ENCODE results near the gene PLPP2. TPM values are rescaled to one million over a fixed set of nuclear protein-coding genes. Genes with fewer than 3 reads are reported as not detected.
A peak's percentile ranks its signal among the peaks of the same experiment; 100 is the strongest.

The PLPP2 gene
- total and polyA plus RNA-seq, 2 donors from 2014 or later, result 5.8 to 28.7 TPM

- H3K9ac ChIP-seq (ENCODE audit: low read length in 3 of 3), result no peak overlapping the region
- peak in 4 of 5 donors; percentile 39 to 68 (median 58) for DNase-seq
- TF ChIP-seq, protein P1, sequence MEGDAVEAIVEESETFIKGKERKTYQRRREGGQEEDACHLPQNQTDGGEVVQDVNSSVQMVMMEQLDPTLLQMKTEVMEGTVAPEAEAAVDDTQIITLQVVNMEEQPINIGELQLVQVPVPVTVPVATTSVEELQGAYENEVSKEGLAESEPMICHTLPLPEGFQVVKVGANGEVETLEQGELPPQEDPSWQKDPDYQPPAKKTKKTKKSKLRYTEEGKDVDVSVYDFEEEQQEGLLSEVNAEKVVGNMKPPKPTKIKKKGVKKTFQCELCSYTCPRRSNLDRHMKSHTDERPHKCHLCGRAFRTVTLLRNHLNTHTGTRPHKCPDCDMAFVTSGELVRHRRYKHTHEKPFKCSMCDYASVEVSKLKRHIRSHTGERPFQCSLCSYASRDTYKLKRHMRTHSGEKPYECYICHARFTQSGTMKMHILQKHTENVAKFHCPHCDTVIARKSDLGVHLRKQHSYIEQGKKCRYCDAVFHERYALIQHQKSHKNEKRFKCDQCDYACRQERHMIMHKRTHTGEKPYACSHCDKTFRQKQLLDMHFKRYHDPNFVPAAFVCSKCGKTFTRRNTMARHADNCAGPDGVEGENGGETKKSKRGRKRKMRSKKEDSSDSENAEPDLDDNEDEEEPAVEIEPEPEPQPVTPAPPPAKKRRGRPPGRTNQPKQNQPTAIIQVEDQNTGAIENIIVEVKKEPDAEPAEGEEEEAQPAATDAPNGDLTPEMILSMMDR (IDR thresholded peaks at IDR 0.05; ENCODE audit: borderline replicate concordance, extremely low read depth, insufficient read depth), result peak; percentile 35
- peaks cover 0 to 6% (median 0%) of the 10 kb centered on the region in 3 donors for H3K4me1 ChIP-seq (ENCODE audit: control insufficient read depth in 2 of 3, insufficient read depth in 2 of 3, low read depth in 1 of 3, low read length in 3 of 3)
- no peaks in the 10 kb centered on the region for H3K9me3 ChIP-seq (ENCODE audit: control insufficient read depth in 2 of 3, insufficient read depth in 1 of 3, low read length in 3 of 3)
- no peak for FAIRE-seq
- no peaks in the 10 kb centered on the region for H3K36me3 ChIP-seq (ENCODE audit: control insufficient read depth in 2 of 3, insufficient read depth in 3 of 3, low read length in 3 of 3)
- no peak overlapping the region for H3K27ac ChIP-seq (ENCODE audit: low read depth in 2 of 2, low read length in 2 of 2)
- H3K27me3 ChIP-seq (ENCODE audit: control insufficient read depth, insufficient read depth, low read length), result peaks cover 12% of the 10 kb centered on the region
- intact Hi-C loops (cut with DNase I), result no loop called here
- no peak overlapping the region for H3K4me3 ChIP-seq (ENCODE audit: low read length in 3 of 3)
Measured at GRCh38 chr19:294946-295686, 3.9 kb upstream of the PLPP2 start.

DNA sequence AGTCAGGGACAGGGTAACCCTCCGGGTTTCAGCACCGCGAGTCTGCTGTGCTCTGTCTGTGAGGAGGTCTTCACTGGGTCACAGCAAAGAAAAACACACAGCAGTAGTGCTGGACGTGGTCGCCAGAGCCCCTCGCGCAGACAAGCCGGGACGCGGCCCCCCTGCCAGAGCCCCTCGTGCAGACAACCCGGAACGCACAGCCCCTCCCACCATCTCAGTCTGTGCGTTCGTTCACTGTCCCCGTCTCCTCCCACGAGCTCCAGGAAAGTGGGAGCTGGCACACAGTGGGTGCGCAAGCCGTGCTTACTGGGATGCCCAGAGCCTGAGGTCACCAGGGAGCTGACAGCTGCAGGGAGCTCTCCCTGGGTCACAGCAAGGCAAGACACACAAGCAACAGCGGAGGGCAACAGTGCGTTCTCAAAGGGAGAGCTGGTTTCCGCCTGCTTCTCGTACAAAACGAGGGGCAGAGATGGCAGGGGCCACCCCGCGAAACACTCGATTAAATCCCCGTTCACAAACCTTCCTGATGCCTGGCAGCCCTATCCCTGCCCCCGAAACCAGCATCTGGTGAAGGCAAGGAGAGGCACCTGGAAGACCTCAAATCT is 3.2 kb upstream of the PLPP2 start:
- TF ChIP-seq, protein P1 (IDR thresholded peaks at IDR 0.05; ENCODE audit: borderline replicate concordance, extremely low read depth, insufficient read depth), result no peak
- no peaks in the 10 kb centered on the region for H3K36me3 ChIP-seq (ENCODE audit: control insufficient read depth in 2 of 3, insufficient read depth in 3 of 3, low read length in 3 of 3)
- H3K4me1 ChIP-seq (ENCODE audit: control insufficient read depth in 2 of 3, insufficient read depth in 2 of 3, low read depth in 1 of 3, low read length in 3 of 3), result peaks cover 0 to 6% (median 0%) of the 10 kb centered on the region in 3 donors
- peaks cover 12% of the 10 kb centered on the region for H3K27me3 ChIP-seq (ENCODE audit: control insufficient read depth, insufficient read depth, low read length)
- intact Hi-C loops (cut with DNase I), result no loop called here
- peak in 4 of 5 donors; percentile 36 to 69 (median 49) for DNase-seq
- no peaks in the 10 kb centered on the region for H3K9me3 ChIP-seq (ENCODE audit: control insufficient read depth in 2 of 3, insufficient read depth in 1 of 3, low read length in 3 of 3)
- no peak for FAIRE-seq
- no peak overlapping the region for H3K9ac ChIP-seq (ENCODE audit: low read length in 3 of 3)
- no peak overlapping the region for H3K4me3 ChIP-seq (ENCODE audit: low read length in 3 of 3)
- no peak overlapping the region for H3K27ac ChIP-seq (ENCODE audit: low read depth in 2 of 2, low read length in 2 of 2)

GRCh38 chr19:293436-294110 is 2.4 kb upstream of the PLPP2 start:
- no peak overlapping the region for H3K4me3 ChIP-seq (ENCODE audit: low read length in 3 of 3)
- no peaks in the 10 kb centered on the region for H3K36me3 ChIP-seq (ENCODE audit: control insufficient read depth in 2 of 3, insufficient read depth in 3 of 3, low read length in 3 of 3)
- no peak overlapping the region for H3K9ac ChIP-seq (ENCODE audit: low read length in 3 of 3)
- H3K9me3 ChIP-seq (ENCODE audit: control insufficient read depth in 2 of 3, insufficient read depth in 1 of 3, low read length in 3 of 3), result no peaks in the 10 kb centered on the region
- H3K4me1 ChIP-seq (ENCODE audit: control insufficient read depth in 2 of 3, insufficient read depth in 2 of 3, low read depth in 1 of 3, low read length in 3 of 3), result peaks cover 0 to 6% (median 0%) of the 10 kb centered on the region in 3 donors
- DNase-seq (peak in 1 of 5 donors; percentile 44), FAIRE-seq (no peak)
- TF ChIP-seq, protein P1 (IDR thresholded peaks at IDR 0.05; ENCODE audit: borderline replicate concordance, extremely low read depth, insufficient read depth), result no peak
- H3K27me3 ChIP-seq (ENCODE audit: control insufficient read depth, insufficient read depth, low read length), result peaks cover 12% of the 10 kb centered on the region
- H3K27ac ChIP-seq (ENCODE audit: low read depth in 2 of 2, low read length in 2 of 2), result no peak overlapping the region
- intact Hi-C loops (cut with DNase I), result no loop called here
